Caco-2 (cell line): ENCODE measurements around the gene C4orf50. TPM values are rescaled to one million over a fixed set of nuclear protein-coding genes. Genes with fewer than 3 reads are reported as not detected.

ENCODE experiments used
- BruUV-seq: library from RNA; stranded (reverse); fragments of 400-500 nt; replicated peaks from 2 replicates; lab custom pipeline; 2021; lab: Mats Ljungman, UMichigan
- CTCF ChIA-PET: fragments of 300-600 bp; sonication (Branson Sonifier 250); formaldehyde crosslinking; loops from one replicate; lab custom pipeline; 2022; ENCODE audit warnings: antibody characterized with exemption; lab: Charles Lee
- POLR2A ChIA-PET: fragments of 300-600 bp; sonication (Branson Sonifier 250); formaldehyde crosslinking; loops from one replicate; lab custom pipeline; 2022; ENCODE audit warnings: antibody characterized with exemption; lab: Charles Lee
- DNase-seq, 2 experiments: peaks; one replicate each; pipeline versions ENCODE4 v3.0.0 to v3.0.0-alpha.2; 2020 to 2022
- H3K27me3 ChIP-seq: replicated peaks from 2 replicates; pipeline ENCODE4 v1.6.0; 2011; ENCODE audit warnings: low read length; ENCODE audit not compliant: control insufficient read depth, insufficient read depth
- H3K36me3 ChIP-seq: 2 replicates; pipeline ENCODE4 v1.5.1; 2011; ENCODE audit warnings: low read length; ENCODE audit not compliant: control insufficient read depth, insufficient read depth
- H3K4me1 ChIP-seq: fragments of 250-450 bp; sonication (Bioruptor Pico); 2 replicates; pipeline ENCODE4 v1.5.1; 2020; ENCODE audit warnings: mild to moderate bottlenecking
- H3K4me3 ChIP-seq: 2 replicates; pipeline ENCODE4 v1.5.1; 2011; ENCODE audit warnings: low read depth, mild to moderate bottlenecking, control low read depth, low read length
- H3K9me3 ChIP-seq: fragments of 250-450 bp; sonication (Bioruptor Pico); 2 replicates; pipeline ENCODE4 v1.5.1; 2020; ENCODE audit warnings: mild to moderate bottlenecking, moderate library complexity
- H3K27ac Mint-ChIP-seq: one replicate; pipeline ENCODE4 v1.8.0; 2022; ENCODE audit warnings: mixed read lengths; ENCODE audit not compliant: unreplicated experiment
- H3K27me3 Mint-ChIP-seq: one replicate; pipeline ENCODE4 v1.8.0; 2022; ENCODE audit warnings: mixed read lengths; ENCODE audit not compliant: insufficient read depth, unreplicated experiment
- H3K36me3 Mint-ChIP-seq: one replicate; pipeline ENCODE4 v1.8.0; 2022; ENCODE audit warnings: mild to moderate bottlenecking, mixed read lengths; ENCODE audit not compliant: insufficient read depth, unreplicated experiment
- H3K4me1 Mint-ChIP-seq: one replicate; pipeline ENCODE4 v1.8.0; 2022; ENCODE audit warnings: low read depth, mixed read lengths; ENCODE audit not compliant: unreplicated experiment
- H3K4me3 Mint-ChIP-seq: one replicate; pipeline ENCODE4 v1.8.0; 2022; ENCODE audit warnings: mild to moderate bottlenecking, moderate library complexity, mixed read lengths; ENCODE audit not compliant: unreplicated experiment
- H3K9me3 Mint-ChIP-seq: one replicate; pipeline ENCODE4 v1.8.0; 2022; ENCODE audit warnings: mixed read lengths; ENCODE audit not compliant: unreplicated experiment
- CTCF ChIP-seq, 2 experiments: fragments of 200-600 bp in 1 of 2; IDR thresholded peaks; 1 replicate in 1 of 2; 2 replicates in 1 of 2; pipeline versions ENCODE4 v1.5.1 to v1.8.0; 2011 to 2022; ENCODE audit warnings: antibody characterized with exemption in 1 of 2, control low read depth in 1 of 2, inconsistent platforms in 1 of 2, low read depth in 1 of 2, low read length in 1 of 2, mild to moderate bottlenecking in 1 of 2, moderate library complexity in 1 of 2; ENCODE audit not compliant: insufficient read depth in 1 of 2, severe bottlenecking in 1 of 2, unreplicated experiment in 1 of 2
- intact Hi-C: fragments of 100-400 bp; cut with micrococcal nuclease; formaldehyde crosslinking; loops from one replicate; pipeline ENCODE4 v1.10.0; 2022; ENCODE audit not compliant: unreplicated experiment
- total RNA-seq: library from RNA; stranded (reverse); gene quantifications from 2 replicates; pipeline ENCODE4 v1.2.3, GENCODE V29; 2022

C4orf50 gene
- total RNA-seq, 1 experiment from 2014 or later, result not detected

- POLR2A ChIA-PET, result no interaction called here
These were observed 50.0 kb downstream of the C4orf50 start for GRCh38 chr4:5968246-5968645.

GRCh38 chr4:5967783-5968182 lies 50.4 kb downstream of the C4orf50 start:
- intact Hi-C loops, result no loop called here
- no peak overlapping the region for H3K27ac Mint-ChIP-seq

More at GRCh38 chr4:5968246-5968645, 50.0 kb downstream of the C4orf50 start:
- H3K27ac Mint-ChIP-seq, result no peak overlapping the region
- H3K27me3 ChIP-seq, result no peaks in the 10 kb centered on the region
- BruUV-seq, result no TSS peak
- H3K9me3 Mint-ChIP-seq, result no peaks in the 10 kb centered on the region
- no peak overlapping the region for H3K4me3 Mint-ChIP-seq
- peaks cover 26% of the 10 kb centered on the region for H3K27me3 Mint-ChIP-seq
- H3K9me3 ChIP-seq, result no peaks in the 10 kb centered on the region
- no peak for DNase-seq
- CTCF ChIA-PET, result no interaction called here
- no peak for TF ChIP-seq CTCF (IDR thresholded peaks at IDR 0.05; ENCODE audit: insufficient read depth in 1 of 2, low read depth in 1 of 2, low read length in 1 of 2, severe bottlenecking in 1 of 2, unreplicated experiment in 1 of 2)
- no peaks in the 10 kb centered on the region for H3K4me1 Mint-ChIP-seq
- H3K36me3 ChIP-seq, result no peaks in the 10 kb centered on the region
- intact Hi-C loops, result no loop called here
- H3K36me3 Mint-ChIP-seq, result no peaks in the 10 kb centered on the region
- no peaks in the 10 kb centered on the region for H3K4me1 ChIP-seq
- no peak overlapping the region for H3K4me3 ChIP-seq

GRCh38 chr4:5965225-5965624 lies 53.0 kb downstream of the C4orf50 start:
- Histone ChIP-seq H3K36me3 (no peaks in the 10 kb centered on the region), H3K4me3 (no peak overlapping the region), H3K27me3 (no peaks in the 10 kb centered on the region; the same call in 1 of the 2 replicates), H3K4me1 (no peaks in the 10 kb centered on the region), H3K9me3 (no peaks in the 10 kb centered on the region)
- no peaks in the 10 kb centered on the region for H3K4me1 Mint-ChIP-seq
- no peak for TF ChIP-seq CTCF (IDR thresholded peaks at IDR 0.05; ENCODE audit: insufficient read depth in 1 of 2, low read depth in 1 of 2, low read length in 1 of 2, severe bottlenecking in 1 of 2, unreplicated experiment in 1 of 2)
- ChIA-PET CTCF (no interaction called here), POLR2A (no interaction called here)
- H3K27me3 Mint-ChIP-seq, result peaks cover 30% of the 10 kb centered on the region
- no TSS peak for BruUV-seq
- intact Hi-C loops, result no loop called here
- DNase-seq, result no peak
- no peak overlapping the region for H3K4me3 Mint-ChIP-seq
- H3K27ac Mint-ChIP-seq, result no peak overlapping the region
- H3K36me3 Mint-ChIP-seq, result no peaks in the 10 kb centered on the region
- no peaks in the 10 kb centered on the region for H3K9me3 Mint-ChIP-seq

More at GRCh38 chr4:5967783-5968182, 50.4 kb downstream of the C4orf50 start:
- no peak overlapping the region for H3K4me3 ChIP-seq
- H3K4me3 Mint-ChIP-seq, result no peak overlapping the region
- TF ChIP-seq CTCF (IDR thresholded peaks at IDR 0.05; ENCODE audit: insufficient read depth in 1 of 2, low read depth in 1 of 2, low read length in 1 of 2, severe bottlenecking in 1 of 2, unreplicated experiment in 1 of 2), result no peak
- no peak for DNase-seq
- no peaks in the 10 kb centered on the region for H3K9me3 ChIP-seq
- no peaks in the 10 kb centered on the region for H3K36me3 Mint-ChIP-seq
- ChIA-PET POLR2A (no interaction called here), CTCF (no interaction called here)
- no peaks in the 10 kb centered on the region for H3K4me1 Mint-ChIP-seq
- BruUV-seq, result no TSS peak
- H3K9me3 Mint-ChIP-seq, result no peaks in the 10 kb centered on the region
- no peaks in the 10 kb centered on the region for H3K27me3 ChIP-seq
- H3K4me1 ChIP-seq, result no peaks in the 10 kb centered on the region
- H3K27me3 Mint-ChIP-seq, result peaks cover 28% of the 10 kb centered on the region
- H3K36me3 ChIP-seq, result no peaks in the 10 kb centered on the region
